ENCODE data around the gene ADGRV1. TPM values are rescaled to one million over a fixed set of nuclear protein-coding genes. Genes with fewer than 3 reads are reported as not detected.
"Not testable (repeated sequence)": the region's sequence is repeated elsewhere in the genome, so short reads cannot be mapped to it uniquely, and the experiment has no call there.

Gene ADGRV1
- total RNA-seq, 1 experiment from 2014 or later, result 6.8 TPM

DNA sequence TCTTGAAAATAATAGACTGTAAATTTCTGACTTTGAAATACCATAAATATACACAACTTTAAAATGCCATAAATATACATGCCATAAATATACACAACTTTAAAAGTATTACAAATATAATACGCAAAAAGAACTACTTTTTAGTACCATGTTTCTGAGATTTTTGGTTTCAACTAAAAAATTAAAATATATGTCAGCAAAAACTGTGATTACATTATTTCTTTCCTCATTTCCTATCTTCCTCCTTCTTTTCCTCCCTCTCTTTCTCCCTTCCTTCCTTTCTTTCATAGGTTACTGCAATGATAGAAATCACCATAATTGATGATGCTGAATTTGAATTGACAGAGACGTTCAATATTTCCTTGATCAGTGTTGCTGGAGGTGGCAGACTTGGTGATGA lies 200.5 kb downstream of the ADGRV1 start:
- no peak for DNase-seq (ENCODE audit: low spot score)
- H3K36me3 ChIP-seq (ENCODE audit: insufficient read depth, low read length, poor library complexity, severe bottlenecking), result no peaks in the 10 kb centered on the region
- POLR2A ChIA-PET (ENCODE audit: low non-redundant PET), result no interaction called here
- no TSS peak for BruUV-seq (replicated peaks)
- H3K9me3 ChIP-seq (ENCODE audit: low read depth, low read length, poor library complexity, severe bottlenecking), result no peaks in the 10 kb centered on the region
- intact Hi-C loops (cut with micrococcal nuclease; ENCODE audit: unreplicated experiment), result no loop called here
- H3K27me3 ChIP-seq (replicated peaks; ENCODE audit: insufficient read depth, low read depth, low read length, poor library complexity), result no peaks in the 10 kb centered on the region
- CTCF ChIA-PET, result no interaction called here
- TF ChIP-seq, protein P1, sequence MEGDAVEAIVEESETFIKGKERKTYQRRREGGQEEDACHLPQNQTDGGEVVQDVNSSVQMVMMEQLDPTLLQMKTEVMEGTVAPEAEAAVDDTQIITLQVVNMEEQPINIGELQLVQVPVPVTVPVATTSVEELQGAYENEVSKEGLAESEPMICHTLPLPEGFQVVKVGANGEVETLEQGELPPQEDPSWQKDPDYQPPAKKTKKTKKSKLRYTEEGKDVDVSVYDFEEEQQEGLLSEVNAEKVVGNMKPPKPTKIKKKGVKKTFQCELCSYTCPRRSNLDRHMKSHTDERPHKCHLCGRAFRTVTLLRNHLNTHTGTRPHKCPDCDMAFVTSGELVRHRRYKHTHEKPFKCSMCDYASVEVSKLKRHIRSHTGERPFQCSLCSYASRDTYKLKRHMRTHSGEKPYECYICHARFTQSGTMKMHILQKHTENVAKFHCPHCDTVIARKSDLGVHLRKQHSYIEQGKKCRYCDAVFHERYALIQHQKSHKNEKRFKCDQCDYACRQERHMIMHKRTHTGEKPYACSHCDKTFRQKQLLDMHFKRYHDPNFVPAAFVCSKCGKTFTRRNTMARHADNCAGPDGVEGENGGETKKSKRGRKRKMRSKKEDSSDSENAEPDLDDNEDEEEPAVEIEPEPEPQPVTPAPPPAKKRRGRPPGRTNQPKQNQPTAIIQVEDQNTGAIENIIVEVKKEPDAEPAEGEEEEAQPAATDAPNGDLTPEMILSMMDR (conservative IDR thresholded peaks at IDR 0.05; ENCODE audit: low read depth, low read length), result no peak
- no peak for TF ChIP-seq EZH2 (IDR thresholded peaks at IDR 0.05; ENCODE audit: borderline replicate concordance, low read depth, low read length, poor library complexity, severe bottlenecking)
- no peak overlapping the region for H3K4me3 ChIP-seq (ENCODE audit: low read depth, low read length, poor library complexity, severe bottlenecking)
- H3K4me1 ChIP-seq (ENCODE audit: insufficient read depth, low read length, poor library complexity, severe bottlenecking), result no peaks in the 10 kb centered on the region
- H3K27ac ChIP-seq (ENCODE audit: low read depth, low read length, poor library complexity, severe bottlenecking), result no peak overlapping the region

DNA sequence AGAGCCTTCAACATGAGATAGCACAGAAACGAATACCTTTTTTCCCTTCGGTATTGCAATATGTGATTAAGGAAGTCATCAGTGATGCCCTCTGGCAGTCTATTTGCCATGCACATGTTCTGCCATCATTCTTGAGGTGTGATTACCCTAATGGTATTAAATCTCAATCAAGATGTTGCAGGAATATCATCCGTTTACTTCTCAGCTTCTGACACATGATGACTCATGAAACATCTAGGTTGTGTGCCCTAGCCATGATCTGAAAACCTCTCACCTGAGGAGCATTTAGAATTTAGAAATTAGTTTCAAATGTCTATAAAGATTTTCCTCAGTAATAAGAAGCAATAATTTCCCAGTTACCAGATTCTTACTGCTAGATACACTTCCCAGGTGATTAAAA lies 209.1 kb downstream of the ADGRV1 start:
- H3K36me3 ChIP-seq (ENCODE audit: insufficient read depth, low read length, poor library complexity, severe bottlenecking), result no peaks in the 10 kb centered on the region
- POLR2A ChIA-PET (ENCODE audit: low non-redundant PET), result no interaction called here
- intact Hi-C loops (cut with micrococcal nuclease; ENCODE audit: unreplicated experiment), result no loop called here
- H3K9me3 ChIP-seq (ENCODE audit: low read depth, low read length, poor library complexity, severe bottlenecking), result no peaks in the 10 kb centered on the region
- no TSS peak for BruUV-seq (replicated peaks)
- no peaks in the 10 kb centered on the region for H3K27me3 ChIP-seq (replicated peaks; ENCODE audit: insufficient read depth, low read depth, low read length, poor library complexity)
- no peak for TF ChIP-seq EZH2 (IDR thresholded peaks at IDR 0.05; ENCODE audit: borderline replicate concordance, low read depth, low read length, poor library complexity, severe bottlenecking)
- TF ChIP-seq, protein P1 (conservative IDR thresholded peaks at IDR 0.05; ENCODE audit: low read depth, low read length), result no peak
- CTCF ChIA-PET, result no interaction called here
- no peaks in the 10 kb centered on the region for H3K4me1 ChIP-seq (ENCODE audit: insufficient read depth, low read length, poor library complexity, severe bottlenecking)
- DNase-seq (ENCODE audit: low spot score), result no peak
- no peak overlapping the region for H3K27ac ChIP-seq (ENCODE audit: low read depth, low read length, poor library complexity, severe bottlenecking)
- H3K4me3 ChIP-seq (ENCODE audit: low read depth, low read length, poor library complexity, severe bottlenecking), result no peak overlapping the region

DNA sequence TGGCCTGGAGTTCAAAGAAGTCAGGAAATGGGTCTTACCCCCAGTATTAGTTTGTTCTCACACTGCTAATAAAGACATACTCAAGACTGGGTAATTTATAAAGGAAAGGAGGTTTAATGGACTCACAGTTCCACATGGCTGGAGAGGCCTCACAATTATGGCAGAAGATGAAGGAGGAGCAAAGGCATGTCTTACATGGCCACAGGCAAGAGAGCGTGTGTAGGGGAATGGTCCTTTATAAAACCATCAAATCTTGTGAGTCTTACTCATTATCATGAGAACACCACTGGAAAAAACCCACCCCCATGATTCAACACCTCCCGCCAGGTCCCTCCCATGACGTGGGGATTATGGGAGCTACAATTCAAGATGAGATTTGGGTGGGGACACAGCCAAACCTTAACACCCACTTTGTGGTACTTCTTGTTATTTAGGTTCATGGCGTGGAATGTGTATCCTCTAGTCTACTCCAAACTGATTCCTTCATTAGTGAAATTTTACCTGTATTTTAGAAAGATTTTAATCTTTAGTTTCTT lies 211.5 kb downstream of the ADGRV1 start:
- H3K27ac ChIP-seq (ENCODE audit: low read depth, low read length, poor library complexity, severe bottlenecking); H3K9me3 ChIP-seq (ENCODE audit: low read depth, low read length, poor library complexity, severe bottlenecking); H3K4me3 ChIP-seq (ENCODE audit: low read depth, low read length, poor library complexity, severe bottlenecking); CTCF ChIA-PET; DNase-seq (ENCODE audit: low spot score); H3K27me3 ChIP-seq (replicated peaks; ENCODE audit: insufficient read depth, low read depth, low read length, poor library complexity); H3K36me3 ChIP-seq (ENCODE audit: insufficient read depth, low read length, poor library complexity, severe bottlenecking); intact Hi-C loops (cut with micrococcal nuclease; ENCODE audit: unreplicated experiment); BruUV-seq (replicated peaks); H3K4me1 ChIP-seq (ENCODE audit: insufficient read depth, low read length, poor library complexity, severe bottlenecking); POLR2A ChIA-PET (ENCODE audit: low non-redundant PET): not testable (repeated sequence)

DNA sequence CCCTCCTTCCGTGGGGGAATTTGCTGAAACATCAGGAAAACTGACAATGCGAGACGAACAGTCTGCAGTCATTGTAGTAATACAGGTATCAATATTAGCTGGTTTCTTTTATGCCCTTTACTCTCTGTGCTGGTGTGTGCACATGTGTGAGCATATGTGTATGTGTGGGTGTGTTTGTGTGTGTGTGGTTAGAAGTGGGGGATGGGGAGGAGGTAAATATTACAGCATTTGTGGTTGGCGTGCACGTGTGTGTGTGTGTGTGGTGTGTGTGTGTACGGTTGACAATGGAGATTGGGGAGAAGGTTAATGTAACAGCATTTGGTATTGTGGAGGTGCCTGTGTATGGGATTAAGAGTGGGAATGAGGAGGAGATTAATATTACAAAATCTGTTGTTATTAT lies 219.4 kb downstream of the ADGRV1 start:
- ChIA-PET POLR2A (ENCODE audit: low non-redundant PET) (no interaction called here), CTCF (no interaction called here)
- H3K36me3 ChIP-seq (ENCODE audit: insufficient read depth, low read length, poor library complexity, severe bottlenecking), result no peaks in the 10 kb centered on the region
- no peaks in the 10 kb centered on the region for H3K9me3 ChIP-seq (ENCODE audit: low read depth, low read length, poor library complexity, severe bottlenecking)
- intact Hi-C loops (cut with micrococcal nuclease; ENCODE audit: unreplicated experiment), result no loop called here
- no peak for TF ChIP-seq EZH2 (IDR thresholded peaks at IDR 0.05; ENCODE audit: borderline replicate concordance, low read depth, low read length, poor library complexity, severe bottlenecking)
- TF ChIP-seq, protein P1 (conservative IDR thresholded peaks at IDR 0.05; ENCODE audit: low read depth, low read length), result no peak
- no peaks in the 10 kb centered on the region for H3K4me1 ChIP-seq (ENCODE audit: insufficient read depth, low read length, poor library complexity, severe bottlenecking)
- no TSS peak for BruUV-seq (replicated peaks)
- no peak overlapping the region for H3K4me3 ChIP-seq (ENCODE audit: low read depth, low read length, poor library complexity, severe bottlenecking)
- H3K27ac ChIP-seq (ENCODE audit: low read depth, low read length, poor library complexity, severe bottlenecking), result no peak overlapping the region
- DNase-seq (ENCODE audit: low spot score), result no peak
- H3K27me3 ChIP-seq (replicated peaks; ENCODE audit: insufficient read depth, low read depth, low read length, poor library complexity), result no peaks in the 10 kb centered on the region

Data from A673 (cell line).